Astrocyte (in vitro differentiated cells and primary cell): ENCODE data around the gene CPEB4.

Experiments
- EZH2 ChIP-seq: IDR thresholded peaks from 2 replicates; pipeline ENCODE4 v1.6.1; 2012; ENCODE audit warnings: mild to moderate bottlenecking, low read length, inconsistent platforms; ENCODE audit not compliant: insufficient read depth
- TF ChIP-seq, protein P1 (sequence below): IDR thresholded peaks from 2 replicates; pipeline ENCODE4 v1.5.1; 2011; ENCODE audit warnings: low read depth, mild to moderate bottlenecking, inconsistent platforms, low read length, moderate library complexity; ENCODE audit not compliant: insufficient read depth

DNA sequence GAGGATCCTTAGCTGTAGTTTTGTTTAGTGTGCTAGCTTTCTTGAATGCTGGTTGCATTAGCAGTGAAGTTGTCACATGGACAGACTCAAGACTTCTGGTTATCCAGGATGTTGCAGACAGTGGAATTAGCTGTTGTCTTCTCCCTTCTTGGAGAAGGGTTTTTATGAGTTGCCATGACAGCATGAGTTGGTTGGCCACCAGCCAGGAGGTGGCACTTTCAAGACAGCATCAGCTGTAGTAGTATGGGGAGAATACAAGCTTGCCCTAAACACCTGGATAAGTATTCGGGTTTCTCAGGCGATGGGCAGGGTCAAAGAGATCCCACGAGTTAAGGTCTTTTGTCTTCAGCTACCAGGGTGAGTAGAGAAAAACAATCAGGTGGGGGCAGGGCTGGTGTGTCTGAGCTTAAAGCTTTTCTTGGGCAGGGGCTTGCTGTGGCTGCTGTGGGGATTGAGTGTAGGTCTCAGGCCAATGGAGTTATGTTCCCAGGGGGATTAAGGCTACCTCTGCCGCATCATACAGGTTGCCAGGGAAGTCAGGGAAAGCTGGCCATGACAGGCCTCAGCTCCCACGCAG lies 93.1 kb downstream of the CPEB4 start:
- TF ChIP-seq, protein P1, sequence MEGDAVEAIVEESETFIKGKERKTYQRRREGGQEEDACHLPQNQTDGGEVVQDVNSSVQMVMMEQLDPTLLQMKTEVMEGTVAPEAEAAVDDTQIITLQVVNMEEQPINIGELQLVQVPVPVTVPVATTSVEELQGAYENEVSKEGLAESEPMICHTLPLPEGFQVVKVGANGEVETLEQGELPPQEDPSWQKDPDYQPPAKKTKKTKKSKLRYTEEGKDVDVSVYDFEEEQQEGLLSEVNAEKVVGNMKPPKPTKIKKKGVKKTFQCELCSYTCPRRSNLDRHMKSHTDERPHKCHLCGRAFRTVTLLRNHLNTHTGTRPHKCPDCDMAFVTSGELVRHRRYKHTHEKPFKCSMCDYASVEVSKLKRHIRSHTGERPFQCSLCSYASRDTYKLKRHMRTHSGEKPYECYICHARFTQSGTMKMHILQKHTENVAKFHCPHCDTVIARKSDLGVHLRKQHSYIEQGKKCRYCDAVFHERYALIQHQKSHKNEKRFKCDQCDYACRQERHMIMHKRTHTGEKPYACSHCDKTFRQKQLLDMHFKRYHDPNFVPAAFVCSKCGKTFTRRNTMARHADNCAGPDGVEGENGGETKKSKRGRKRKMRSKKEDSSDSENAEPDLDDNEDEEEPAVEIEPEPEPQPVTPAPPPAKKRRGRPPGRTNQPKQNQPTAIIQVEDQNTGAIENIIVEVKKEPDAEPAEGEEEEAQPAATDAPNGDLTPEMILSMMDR: no peak
- no peak for TF ChIP-seq EZH2
